22Rv1 (cell line): ENCODE measurements around the gene SMTNL2.

Experiments
- ZFX ChIP-seq: fragments of 450-650 bp; IDR thresholded peaks from 2 replicates; pipeline ENCODE4 v1.6.1; 2017; ENCODE audit warnings: antibody characterized with exemption, borderline replicate concordance
- TF ChIP-seq, protein P1 (sequence below): fragments of 450-650 bp; IDR thresholded peaks from 2 replicates; pipeline ENCODE4 v1.5.1; 2017; ENCODE audit warnings: mild to moderate bottlenecking

DNA sequence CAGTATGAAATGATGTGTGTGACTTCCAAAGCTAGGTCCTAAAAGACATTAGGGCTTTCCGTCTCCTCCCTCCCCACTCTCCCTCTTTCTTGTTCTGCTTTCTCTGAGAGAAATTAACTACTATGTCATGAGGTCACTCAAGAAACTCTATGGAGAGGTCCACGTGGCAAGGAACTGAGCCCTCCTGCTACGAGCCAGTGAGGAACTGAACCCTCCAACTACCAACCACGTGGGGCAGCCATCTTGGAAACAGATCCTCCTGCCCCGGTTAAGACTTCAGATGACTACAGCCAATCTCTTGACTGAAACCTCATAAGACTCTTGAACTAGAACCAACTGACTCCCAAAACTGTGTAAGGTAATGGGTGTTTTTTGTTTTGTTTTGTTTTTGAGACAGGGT is 61.3 kb downstream of the SMTNL2 start:
- TF ChIP-seq, protein P1, sequence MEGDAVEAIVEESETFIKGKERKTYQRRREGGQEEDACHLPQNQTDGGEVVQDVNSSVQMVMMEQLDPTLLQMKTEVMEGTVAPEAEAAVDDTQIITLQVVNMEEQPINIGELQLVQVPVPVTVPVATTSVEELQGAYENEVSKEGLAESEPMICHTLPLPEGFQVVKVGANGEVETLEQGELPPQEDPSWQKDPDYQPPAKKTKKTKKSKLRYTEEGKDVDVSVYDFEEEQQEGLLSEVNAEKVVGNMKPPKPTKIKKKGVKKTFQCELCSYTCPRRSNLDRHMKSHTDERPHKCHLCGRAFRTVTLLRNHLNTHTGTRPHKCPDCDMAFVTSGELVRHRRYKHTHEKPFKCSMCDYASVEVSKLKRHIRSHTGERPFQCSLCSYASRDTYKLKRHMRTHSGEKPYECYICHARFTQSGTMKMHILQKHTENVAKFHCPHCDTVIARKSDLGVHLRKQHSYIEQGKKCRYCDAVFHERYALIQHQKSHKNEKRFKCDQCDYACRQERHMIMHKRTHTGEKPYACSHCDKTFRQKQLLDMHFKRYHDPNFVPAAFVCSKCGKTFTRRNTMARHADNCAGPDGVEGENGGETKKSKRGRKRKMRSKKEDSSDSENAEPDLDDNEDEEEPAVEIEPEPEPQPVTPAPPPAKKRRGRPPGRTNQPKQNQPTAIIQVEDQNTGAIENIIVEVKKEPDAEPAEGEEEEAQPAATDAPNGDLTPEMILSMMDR: no peak
- TF ChIP-seq ZFX: no peak
